T-helper 1 cell treated with Interleukin-12 subunit alpha and Interleukin-12 subunit beta and Interleukin-4 antibody, amounts not matched to agents 30 ng/mL and 1 ng/mL, for 36 hours (primary cell): ENCODE data around the gene MMP11. TPM values are rescaled to one million over a fixed set of nuclear protein-coding genes. Genes with fewer than 3 reads are reported as not detected.

Experiments
- intact Hi-C: fragments of 100-400 bp; cut with micrococcal nuclease; formaldehyde crosslinking; loops from one replicate; pipeline ENCODE4 v1.15.1; 2024
- total RNA-seq: library from RNA; stranded (reverse); gene quantifications from 2 replicates; pipeline ENCODE4 v1.2.3, GENCODE V29; 2022

The MMP11 gene
- total RNA-seq, 1 donor from 2014 or later: 0.27 TPM

GRCh38 chr22:23756891-23757290, 15.8 kb upstream of the MMP11 start:
- intact Hi-C loops: loop anchor here (10.0 kb wide), 1 partner anchor 222 kb away; no protein-coding TSS in a partner anchor

GRCh38 chr22:23759566-23759965, 13.1 kb upstream of the MMP11 start:
- intact Hi-C loops: loop anchor here (10.0 kb wide), 1 partner anchor 225 kb away; no protein-coding TSS in a partner anchor

- intact Hi-C loops: no loop called here
These were observed 12.6 kb upstream of the MMP11 start for GRCh38 chr22:23760056-23760455.

- intact Hi-C loops: no loop called here
These were observed 9.6 kb upstream of the MMP11 start, which contains the start of gene C22orf15 for GRCh38 chr22:23762842-23763578. Gene C22orf15 (plus strand): TSS chr22:23762990. CDS start chr22:23763307, 317 bp downstream.

DNA sequence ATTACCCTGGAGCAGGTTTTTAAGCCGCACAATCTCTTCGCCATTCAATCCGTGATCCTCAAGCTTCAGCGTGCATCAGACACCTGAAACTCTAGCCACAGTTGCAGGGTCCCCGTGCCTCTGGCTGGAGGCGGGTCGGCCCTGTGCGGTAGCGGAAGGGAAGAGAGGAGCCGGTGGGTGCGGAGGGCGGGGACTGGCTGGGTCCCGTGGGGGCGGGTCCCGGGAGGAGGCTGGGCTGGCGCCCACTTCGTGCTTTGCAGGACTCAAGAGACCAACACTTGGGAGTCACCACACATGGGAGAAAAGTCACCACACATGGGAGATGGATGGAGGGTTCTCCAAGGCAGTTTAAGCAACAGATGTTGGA, 9.1 kb upstream of the MMP11 start:
- intact Hi-C loops: no loop called here

GRCh38 chr22:23763954-23764353, 8.7 kb upstream of the MMP11 start:
- intact Hi-C loops: no loop called here

DNA sequence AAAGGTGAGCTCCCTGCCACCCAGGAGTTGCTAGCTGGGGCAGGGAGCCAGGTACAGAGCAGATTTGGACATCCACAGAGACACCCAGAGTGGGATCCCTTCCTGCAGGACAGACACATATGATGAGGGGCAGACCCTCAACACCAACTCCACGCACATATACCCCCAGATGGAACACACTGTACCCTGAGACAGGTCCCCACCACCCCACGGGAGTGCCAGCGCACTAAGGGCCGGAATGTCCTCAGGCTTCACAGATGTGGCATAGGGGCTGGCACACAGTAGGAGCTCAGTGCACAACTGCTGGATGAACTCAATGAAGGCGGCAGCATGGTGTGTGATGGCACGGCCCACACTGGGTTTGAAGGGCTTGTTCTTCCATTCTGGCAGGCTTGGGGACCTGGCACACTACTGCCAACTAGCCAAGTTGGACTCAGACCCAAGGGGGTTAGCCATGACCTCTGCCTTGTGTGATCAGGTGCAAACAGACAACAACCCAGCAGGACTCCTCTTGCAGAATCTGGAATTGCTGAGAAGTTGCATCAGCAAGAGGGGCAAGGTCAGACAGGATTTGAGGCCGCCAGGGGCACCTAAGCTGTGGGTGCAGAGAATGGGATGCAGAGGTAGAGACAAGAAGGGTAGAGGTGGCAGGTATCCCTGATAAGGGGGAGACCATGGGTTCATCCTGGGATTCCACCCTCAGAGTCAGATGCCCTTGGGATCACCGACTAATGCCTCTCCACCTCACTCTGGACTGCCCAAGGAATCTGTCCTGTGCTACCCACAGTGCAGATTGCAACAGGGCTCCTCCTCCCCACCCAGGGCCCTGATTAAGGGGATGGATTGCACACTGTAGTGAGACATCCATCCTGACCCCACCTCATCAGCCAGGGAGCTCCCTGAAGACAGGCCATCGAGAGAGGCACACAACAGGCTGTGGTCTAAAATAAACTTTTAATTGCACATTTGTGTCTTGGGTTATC, 7.5 kb upstream of the MMP11 start:
- intact Hi-C loops: loop anchor here (5.0 kb wide), 2 partner anchors 192 to 792 kb away; partner anchors contain the start of genes GUCD1 and SNRPD3

- intact Hi-C loops: loop anchor here (1.0 to 5.0 kb wide), 6 partner anchors 50 to 790 kb away; partner anchors contain the start of genes DERL3, GUCD1, MIF and SNRPD3
These were observed 5.4 kb upstream of the MMP11 start for GRCh38 chr22:23767303-23767672.

- intact Hi-C loops: loop anchor here (1.0 to 5.0 kb wide), 9 partner anchors 17 to 789 kb away; partner anchors contain the start of genes DERL3, GUCD1, MIF and SNRPD3
These were observed 4.7 kb upstream of the MMP11 start, which contains the start of gene CHCHD10 for GRCh38 chr22:23767673-23768548. Gene CHCHD10 (minus strand): TSS chr22:23767972. CDS start chr22:23767874, 98 bp downstream.

DNA sequence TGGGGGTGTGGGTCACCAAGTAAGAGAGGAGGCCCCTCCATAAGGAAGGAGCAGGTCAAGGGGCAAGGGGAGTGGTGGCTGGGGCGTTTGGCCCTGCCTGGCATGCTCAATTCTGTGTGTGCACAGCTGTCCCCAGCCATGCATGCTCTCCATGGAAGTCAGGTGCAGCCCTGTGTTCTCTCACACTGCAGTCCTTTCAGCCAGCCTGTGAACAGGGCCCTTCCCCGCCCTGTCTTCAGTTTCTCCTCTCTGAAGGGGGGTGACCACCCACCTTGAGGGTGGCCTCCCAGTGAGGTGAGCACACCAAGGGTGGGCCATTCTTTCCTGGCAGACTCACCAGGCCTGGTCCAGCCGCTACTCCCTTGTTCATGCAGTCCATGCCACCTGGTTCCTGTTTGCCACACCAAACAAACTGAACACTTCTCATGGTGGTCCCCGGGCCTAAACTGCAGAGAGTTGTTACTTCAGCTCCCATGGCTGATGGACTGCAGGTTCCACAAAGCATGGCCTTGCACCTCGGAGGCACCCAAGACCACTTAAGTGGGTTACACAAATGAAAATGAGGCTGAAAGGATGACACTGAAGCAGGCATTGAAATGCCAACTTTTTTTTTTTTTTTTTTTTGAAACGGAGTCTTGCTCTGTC, 3.2 kb upstream of the MMP11 start:
- intact Hi-C loops: loop anchor here (5.0 kb wide), 2 partner anchors 188 to 788 kb away; partner anchors contain the start of genes GUCD1 and SNRPD3

- intact Hi-C loops: loop anchor here (1.0 kb wide), 2 partner anchors 15 to 21 kb away; partner anchors contain the start of gene ZNF70
These were observed 367 bp upstream of the MMP11 start for GRCh38 chr22:23772315-23772648.

DNA sequence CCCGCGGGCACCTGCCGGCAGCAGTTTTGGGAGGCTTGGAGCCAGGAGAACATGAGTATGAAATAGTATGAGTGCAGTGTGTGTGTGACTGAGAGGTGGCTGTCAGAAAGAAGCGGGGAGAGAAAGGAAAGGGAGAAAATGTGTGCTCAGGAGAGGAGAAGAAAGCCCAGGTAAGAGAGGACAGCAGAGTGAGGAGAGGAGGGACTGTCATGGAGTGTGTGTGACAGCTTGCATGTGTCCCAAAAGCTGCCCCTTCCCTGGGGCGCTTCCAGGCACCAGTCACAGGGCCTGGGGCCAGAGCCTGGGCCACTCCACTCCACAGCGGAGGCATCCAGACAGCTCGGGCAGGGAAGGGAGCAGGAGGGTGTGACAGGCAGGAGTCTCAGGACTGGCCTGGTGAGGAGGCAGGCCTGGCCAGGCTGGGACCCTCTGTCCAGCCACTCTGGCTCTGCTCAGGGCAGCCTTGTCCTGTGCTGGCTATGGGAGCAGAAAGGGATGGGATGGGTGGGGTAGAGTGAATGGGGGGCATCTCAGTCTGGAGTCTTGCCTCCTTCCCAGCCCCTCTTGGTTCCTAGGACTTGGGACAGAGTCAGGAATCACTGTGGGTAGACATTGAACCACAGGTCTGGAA, 949 bp downstream of the MMP11 start:
- intact Hi-C loops: no loop called here

DNA sequence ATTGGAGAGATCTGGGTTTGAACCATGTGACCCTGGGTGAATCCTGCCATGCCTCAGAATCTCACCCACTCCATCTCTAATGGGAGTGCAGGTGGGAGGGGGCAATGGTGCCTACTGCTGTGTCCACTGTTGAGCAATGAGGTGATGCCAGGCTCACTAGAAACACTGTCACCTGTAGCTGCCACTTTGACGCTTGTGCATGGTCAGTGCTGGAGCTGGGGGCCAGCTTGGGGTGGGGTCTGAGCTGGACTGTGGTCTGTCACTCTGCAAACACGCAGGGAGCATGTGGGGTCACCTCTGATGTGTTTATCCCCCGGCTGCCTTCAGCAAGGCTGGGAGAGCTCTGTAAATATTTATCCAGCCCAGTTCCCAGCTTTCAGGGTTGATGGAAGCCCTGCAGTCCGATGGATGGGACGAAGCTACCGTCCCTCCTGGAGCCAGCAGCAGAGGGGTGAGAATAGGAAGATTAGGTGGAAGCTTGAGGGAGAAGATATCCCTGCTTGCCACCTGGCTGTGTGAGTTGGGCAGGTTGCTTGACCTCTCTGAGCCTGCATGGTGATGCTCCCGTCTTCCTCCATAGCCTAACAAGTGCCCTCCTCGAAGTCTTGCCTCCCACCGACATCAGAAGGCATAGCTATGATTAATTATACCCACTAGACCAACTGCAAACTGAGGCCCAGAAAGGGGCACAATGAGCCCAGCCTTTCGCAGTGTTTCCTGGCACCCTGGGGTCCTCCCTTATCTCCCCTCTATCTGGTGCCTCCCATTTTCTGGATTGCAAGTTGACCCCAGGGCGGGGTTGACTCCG, 1.7 kb downstream of the MMP11 start:
- intact Hi-C loops: no loop called here

- intact Hi-C loops: no loop called here
These were observed 2.3 kb downstream of the MMP11 start for GRCh38 chr22:23774922-23775436.

DNA sequence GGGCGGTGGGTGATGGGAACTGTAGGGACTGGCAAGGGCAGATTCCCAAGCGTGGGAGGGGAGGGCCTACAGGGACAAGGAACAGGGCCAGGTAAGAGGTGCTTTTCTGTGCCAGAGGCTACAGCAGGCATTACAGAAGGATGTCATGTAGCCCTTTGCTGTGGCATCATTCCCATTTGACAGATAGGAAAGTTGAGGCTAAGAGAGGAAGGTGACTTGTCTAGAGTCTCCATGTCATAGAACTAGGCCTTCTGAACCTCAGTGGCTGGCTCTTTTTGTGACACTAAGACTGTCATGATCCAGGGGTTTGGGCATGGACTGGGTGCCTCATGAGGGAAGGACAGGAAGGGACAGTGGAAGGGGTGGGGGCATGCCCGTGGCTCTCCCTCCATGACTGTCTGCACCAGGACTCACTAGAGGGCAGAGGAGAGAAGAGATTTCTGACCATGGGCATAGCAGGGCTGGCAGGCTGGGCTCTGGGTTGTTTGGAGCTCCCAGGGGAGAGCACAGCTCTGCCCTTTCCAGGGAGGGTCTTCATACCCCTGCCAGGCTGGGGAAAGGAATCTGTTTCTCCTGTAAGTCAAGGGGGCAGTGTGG, 3.2 kb downstream of the MMP11 start:
- intact Hi-C loops: no loop called here

DNA sequence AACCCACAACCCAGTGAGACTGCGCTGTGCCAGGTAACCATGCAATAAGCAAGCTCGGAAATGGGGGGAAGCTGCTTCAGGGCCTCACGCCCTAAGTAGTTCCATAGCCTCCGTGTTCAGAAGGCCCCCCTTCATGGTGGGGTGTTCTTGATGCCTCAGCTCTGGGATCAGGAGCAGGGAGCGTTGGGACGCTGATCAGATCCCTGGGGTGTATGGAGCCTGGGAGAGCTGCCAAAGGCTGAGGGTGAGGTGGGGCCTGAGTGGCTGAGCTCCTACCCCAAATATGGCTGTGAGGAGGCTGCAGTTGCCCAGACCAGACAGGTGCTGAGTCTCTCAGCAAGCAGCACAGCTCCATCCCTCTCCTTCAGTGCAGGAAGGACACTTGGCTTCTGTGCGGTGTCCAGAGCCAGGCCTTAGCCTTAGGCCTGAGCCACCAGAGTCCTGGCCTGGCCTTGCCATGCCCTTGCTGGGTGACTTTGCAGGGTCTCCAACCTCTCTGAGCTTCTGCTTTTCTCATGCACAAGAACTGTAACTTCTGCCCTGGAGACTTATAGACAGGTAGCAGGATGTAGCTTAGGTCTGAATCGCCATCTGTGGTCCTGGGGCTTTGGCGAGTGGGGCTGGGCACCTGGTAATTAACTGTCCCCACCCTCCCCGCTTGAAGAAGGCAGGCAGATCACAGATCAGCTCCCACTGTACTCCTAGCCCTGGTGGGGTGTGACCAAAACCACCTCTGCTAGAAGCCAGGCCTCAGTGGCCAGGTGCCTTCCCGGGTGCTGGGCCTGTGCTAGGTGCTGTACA, 5.3 kb downstream of the MMP11 start:
- intact Hi-C loops: no loop called here

GRCh38 chr22:23778577-23778900, 5.9 kb downstream of the MMP11 start:
- intact Hi-C loops: no loop called here
